ENCODE results near the gene CSNK1G1. TPM values are rescaled to one million over a fixed set of nuclear protein-coding genes. Genes with fewer than 3 reads are reported as not detected.

Gene CSNK1G1
- total and polyA plus RNA-seq, 2 of the 8 experiments (the other 6 are each of a cell fraction or from before 2014, with no cell fraction given) = 6.0 to 12.9 TPM

DNA sequence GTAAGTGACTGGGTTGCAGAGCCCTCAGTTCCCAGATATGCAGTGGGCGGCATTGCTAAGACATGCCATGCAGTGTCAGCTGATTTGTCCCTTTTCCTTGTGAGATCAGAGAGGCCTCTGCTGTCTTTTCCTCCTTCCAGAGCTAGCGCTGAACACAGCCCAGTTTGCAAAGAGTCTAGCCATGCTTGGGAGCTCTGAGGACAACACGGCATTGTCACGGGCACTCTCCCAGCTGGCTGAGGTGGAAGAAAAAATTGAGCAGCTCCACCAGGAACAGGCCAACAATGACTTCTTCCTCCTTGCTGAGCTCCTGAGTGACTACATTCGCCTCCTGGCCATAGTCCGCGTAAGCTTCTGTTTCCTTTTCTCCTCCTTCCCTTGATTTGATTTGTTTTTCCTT lies 224.4 kb downstream of the CSNK1G1 start:
- Histone ChIP-seq H2BK12ac (ENCODE audit: low read depth, low read length) (no peak overlapping the region), H2AFZ (ENCODE audit: low read length) (no peak overlapping the region), H3K79me2 (ENCODE audit: control insufficient read depth in 1 of 2, insufficient read depth in 2 of 2, low read length in 2 of 2) (no peaks in the 10 kb centered on the region), H2BK120ac (replicated peaks; ENCODE audit: low read depth, low read length) (no peak overlapping the region), H2AK5ac (ENCODE audit: low read depth, low read length) (no peak overlapping the region), H3K23me2 (ENCODE audit: low read depth, low read length) (no peaks in the 10 kb centered on the region), H3K9ac (replicated peaks in 1 of 4; ENCODE audit: extremely low read depth in 1 of 4, low read depth in 3 of 4, low read length in 3 of 4) (no peak overlapping the region), H2BK5ac (ENCODE audit: low read depth, low read length) (no peak overlapping the region), H4K5ac (ENCODE audit: insufficient read length, low read depth, low read length) (no peak overlapping the region), H3K4me2 (ENCODE audit: insufficient read depth in 1 of 2, low read depth in 2 of 2, low read length in 2 of 2) (no peak overlapping the region), H4K8ac (ENCODE audit: extremely low read depth, insufficient read depth, low read length) (no peak overlapping the region; the same call in 1 of the 2 replicates), H3K79me1 (ENCODE audit: low read depth, low read length) (no peaks in the 10 kb centered on the region; the same call in 1 of the 2 replicates), H3K4ac (replicated peaks; ENCODE audit: insufficient read length, low read depth, low read length) (no peak overlapping the region), H2BK15ac (ENCODE audit: low read length) (no peak overlapping the region), H3K27ac (ENCODE audit: low read depth, low read length) (no peak overlapping the region), H3K18ac (ENCODE audit: extremely low read depth, low read length) (no peak overlapping the region), H4K20me1 (replicated peaks in 1 of 2; ENCODE audit: control insufficient read depth in 1 of 2, insufficient read depth in 2 of 2, low read length in 2 of 2) (peaks cover 0 to 1% of the 10 kb centered on the region in 2 experiments), H3K56ac (replicated peaks; ENCODE audit: insufficient read length, low read depth, low read length) (no peak overlapping the region), H3K36me3 (ENCODE audit: control insufficient read depth in 2 of 4, insufficient read depth in 4 of 4, low read length in 3 of 4) (peaks cover 16 to 51% (median 42%) of the 10 kb centered on the region in 4 experiments), H3K4me1 (replicated peaks in 1 of 4; ENCODE audit: control insufficient read depth in 3 of 4, insufficient read depth in 4 of 4, low read length in 3 of 4) (no peaks in the 10 kb centered on the region), H3K4me3 (ENCODE audit: extremely low read depth in 1 of 4, insufficient read depth in 2 of 4, low read depth in 3 of 4, low read length in 4 of 4) (no peak overlapping the region), H4K91ac (replicated peaks; ENCODE audit: insufficient read length, low read length) (no peak overlapping the region), H3K14ac (ENCODE audit: insufficient read length) (no peak overlapping the region), H3K23ac (ENCODE audit: insufficient read length) (no peak overlapping the region), H3K27me3 (replicated peaks in 1 of 4; ENCODE audit: control insufficient read depth in 3 of 4, extremely low read depth in 1 of 4, insufficient read depth in 3 of 4, low read length in 3 of 4) (no peaks in the 10 kb centered on the region), H2BK20ac (ENCODE audit: low read length) (no peak overlapping the region), H3K9me3 (ENCODE audit: insufficient read depth in 2 of 2, low read depth in 1 of 2, low read length in 1 of 2) (no peaks in the 10 kb centered on the region)
- DNase-seq (ENCODE audit: low read depth in 1 of 2, low spot score in 2 of 2) (no peak), FAIRE-seq (no peak)
- ChIA-PET CTCF (ENCODE audit: partially characterized antibody) (interaction anchor here (0.6 to 2.2 kb wide), 8 partner anchors 8 to 380 kb away, joined by 3 to 18 read pairs (median 4); no protein-coding TSS in a partner anchor), POLR2A (ENCODE audit: partially characterized antibody) (interaction anchor here (0.8 to 1.3 kb wide), 2 partner anchors 22 to 38 kb away, joined by 3 read pairs; partner anchors contain the start of gene CIAO2A)
- 94% methylated on average over 7 of the region's 7 CpGs; no CpG with 5 or more reads in 1 of the 2 experiments for WGBS, 2 experiments (ENCODE audit: extremely low coverage in 1 of 2, insufficient coverage in 1 of 2, insufficient read length in 1 of 2, insufficient replicate concordance in 2 of 2, low coverage in 1 of 2, low lambda C conversion rate in 2 of 2, missing lambda C conversion rate in 1 of 2)
- TF ChIP-seq, protein P1, sequence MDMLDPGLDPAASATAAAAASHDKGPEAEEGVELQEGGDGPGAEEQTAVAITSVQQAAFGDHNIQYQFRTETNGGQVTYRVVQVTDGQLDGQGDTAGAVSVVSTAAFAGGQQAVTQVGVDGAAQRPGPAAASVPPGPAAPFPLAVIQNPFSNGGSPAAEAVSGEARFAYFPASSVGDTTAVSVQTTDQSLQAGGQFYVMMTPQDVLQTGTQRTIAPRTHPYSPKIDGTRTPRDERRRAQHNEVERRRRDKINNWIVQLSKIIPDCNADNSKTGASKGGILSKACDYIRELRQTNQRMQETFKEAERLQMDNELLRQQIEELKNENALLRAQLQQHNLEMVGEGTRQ (IDR thresholded peaks at IDR 0.05; ENCODE audit: low read length) = no peak
- TF ChIP-seq NANOG (IDR thresholded peaks at IDR 0.05; ENCODE audit: insufficient read depth, low read depth, low read length, poor library complexity, severe bottlenecking) = no peak
- no peak for TF ChIP-seq SIN3A (conservative IDR thresholded peaks at IDR 0.05 in 1 of 2, IDR thresholded peaks at IDR 0.05 in 1 of 2; ENCODE audit: low read depth in 1 of 2, low read length in 2 of 2)
- no peak for TF ChIP-seq JUN (IDR thresholded peaks at IDR 0.05; ENCODE audit: low read depth, low read length)
- TF ChIP-seq EP300 (IDR thresholded peaks at IDR 0.05; ENCODE audit: borderline replicate concordance in 1 of 2, low read depth in 2 of 2, low read length in 2 of 2) = no peak
- TF ChIP-seq TCF12 (IDR thresholded peaks at IDR 0.05; ENCODE audit: low read depth, low read length) = no peak
- TF ChIP-seq, protein P2, sequence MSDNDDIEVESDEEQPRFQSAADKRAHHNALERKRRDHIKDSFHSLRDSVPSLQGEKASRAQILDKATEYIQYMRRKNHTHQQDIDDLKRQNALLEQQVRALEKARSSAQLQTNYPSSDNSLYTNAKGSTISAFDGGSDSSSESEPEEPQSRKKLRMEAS (IDR thresholded peaks at IDR 0.05) = no peak
- TF ChIP-seq, protein P3, sequence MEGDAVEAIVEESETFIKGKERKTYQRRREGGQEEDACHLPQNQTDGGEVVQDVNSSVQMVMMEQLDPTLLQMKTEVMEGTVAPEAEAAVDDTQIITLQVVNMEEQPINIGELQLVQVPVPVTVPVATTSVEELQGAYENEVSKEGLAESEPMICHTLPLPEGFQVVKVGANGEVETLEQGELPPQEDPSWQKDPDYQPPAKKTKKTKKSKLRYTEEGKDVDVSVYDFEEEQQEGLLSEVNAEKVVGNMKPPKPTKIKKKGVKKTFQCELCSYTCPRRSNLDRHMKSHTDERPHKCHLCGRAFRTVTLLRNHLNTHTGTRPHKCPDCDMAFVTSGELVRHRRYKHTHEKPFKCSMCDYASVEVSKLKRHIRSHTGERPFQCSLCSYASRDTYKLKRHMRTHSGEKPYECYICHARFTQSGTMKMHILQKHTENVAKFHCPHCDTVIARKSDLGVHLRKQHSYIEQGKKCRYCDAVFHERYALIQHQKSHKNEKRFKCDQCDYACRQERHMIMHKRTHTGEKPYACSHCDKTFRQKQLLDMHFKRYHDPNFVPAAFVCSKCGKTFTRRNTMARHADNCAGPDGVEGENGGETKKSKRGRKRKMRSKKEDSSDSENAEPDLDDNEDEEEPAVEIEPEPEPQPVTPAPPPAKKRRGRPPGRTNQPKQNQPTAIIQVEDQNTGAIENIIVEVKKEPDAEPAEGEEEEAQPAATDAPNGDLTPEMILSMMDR (IDR thresholded peaks at IDR 0.05; ENCODE audit: control extremely low read depth in 1 of 3, insufficient read depth in 1 of 3, low read depth in 1 of 3, low read length in 3 of 3) = no peak
- TF ChIP-seq RXRA (IDR thresholded peaks at IDR 0.05; ENCODE audit: insufficient read depth, low read depth, low read length) = no peak
